Mesothelial cell of epicardium (in vitro differentiated cells): ENCODE results near the gene PHACTR1. TPM values are rescaled to one million over a fixed set of nuclear protein-coding genes. Genes with fewer than 3 reads are reported as not detected.

Experiments used
- DNase-seq, 2 experiments: peaks; one replicate each; pipeline ENCODE4 v3.0.0; 2021; ENCODE audit warnings: low spot score in 2 of 2; ENCODE audit not compliant: unreplicated experiment in 2 of 2
- H3K27ac Mint-ChIP-seq: 2 replicates; pipeline ENCODE4 v1.8.0; 2021; ENCODE audit warnings: mixed read lengths
- H3K27me3 Mint-ChIP-seq: 2 replicates; pipeline ENCODE4 v1.8.0; 2021; ENCODE audit warnings: low read depth, mixed read lengths
- H3K36me3 Mint-ChIP-seq: 2 replicates; pipeline ENCODE4 v1.8.0; 2021; ENCODE audit warnings: mixed read lengths
- H3K4me1 Mint-ChIP-seq: 2 replicates; pipeline ENCODE4 v1.8.0; 2021; ENCODE audit warnings: mixed read lengths
- H3K4me3 Mint-ChIP-seq: 2 replicates; pipeline ENCODE4 v1.8.0; 2021; ENCODE audit warnings: mild to moderate bottlenecking, moderate library complexity, mixed read lengths
- H3K9me3 Mint-ChIP-seq: 2 replicates; pipeline ENCODE4 v1.8.0; 2021; ENCODE audit warnings: mixed read lengths
- total RNA-seq: library from RNA; stranded (reverse); gene quantifications from 3 replicates; pipeline ENCODE4 v1.2.1, GENCODE V29; 2021
- TF ChIP-seq, protein P1 (sequence below): fragments of 200-600 bp; sonication (generic); IDR thresholded peaks from one replicate; pipeline ENCODE4 v1.5.0; 2021; ENCODE audit warnings: antibody characterized with exemption; ENCODE audit not compliant: unreplicated experiment

The PHACTR1 gene
- total RNA-seq, 1 donor from 2014 or later = 0.76 TPM

DNA sequence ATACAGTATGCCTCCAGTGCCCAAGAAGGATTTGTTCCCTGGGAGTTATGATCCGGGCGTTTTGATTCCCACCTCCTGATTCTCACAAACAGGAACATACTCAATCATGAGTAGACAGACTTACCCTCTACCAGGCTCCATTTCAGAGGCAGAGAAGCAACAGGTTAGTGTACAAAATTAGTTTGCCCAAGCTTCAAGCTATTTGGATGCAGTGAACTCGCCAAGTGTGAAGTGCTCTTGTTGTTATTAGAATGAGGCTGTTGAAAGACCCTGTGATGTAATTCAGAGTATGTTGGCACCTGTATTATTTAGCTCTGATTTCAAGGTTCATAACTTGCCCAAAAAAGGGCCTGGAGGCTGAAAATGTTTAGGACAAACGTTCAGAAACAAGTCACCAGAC lies 247.0 kb downstream of the PHACTR1 start:
- no peaks in the 10 kb centered on the region for H3K9me3 Mint-ChIP-seq
- H3K27me3 Mint-ChIP-seq = peaks cover 64% of the 10 kb centered on the region

DNA sequence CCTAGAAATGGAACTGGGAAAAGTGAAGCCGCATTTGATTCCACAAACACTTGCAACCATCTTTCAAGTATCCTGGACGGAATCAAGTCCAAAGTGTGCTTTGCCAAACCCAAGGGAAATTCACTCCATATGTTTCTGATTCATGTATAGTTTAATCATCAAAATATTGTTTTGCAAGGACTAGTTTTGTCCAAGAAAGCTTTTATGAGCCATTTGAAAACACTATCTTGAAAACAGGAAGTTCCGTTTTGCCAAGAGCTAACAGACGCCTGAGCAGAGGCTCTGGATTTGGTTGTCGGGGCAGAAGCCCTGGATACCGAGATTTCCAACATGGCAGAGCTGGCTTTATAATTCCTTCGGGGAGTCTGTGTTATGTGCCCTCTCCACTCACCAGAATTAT lies 251.1 kb downstream of the PHACTR1 start:
- H3K27me3 Mint-ChIP-seq = peaks cover 37% of the 10 kb centered on the region
- peaks cover 10% of the 10 kb centered on the region for H3K4me1 Mint-ChIP-seq
- TF ChIP-seq, protein P1, sequence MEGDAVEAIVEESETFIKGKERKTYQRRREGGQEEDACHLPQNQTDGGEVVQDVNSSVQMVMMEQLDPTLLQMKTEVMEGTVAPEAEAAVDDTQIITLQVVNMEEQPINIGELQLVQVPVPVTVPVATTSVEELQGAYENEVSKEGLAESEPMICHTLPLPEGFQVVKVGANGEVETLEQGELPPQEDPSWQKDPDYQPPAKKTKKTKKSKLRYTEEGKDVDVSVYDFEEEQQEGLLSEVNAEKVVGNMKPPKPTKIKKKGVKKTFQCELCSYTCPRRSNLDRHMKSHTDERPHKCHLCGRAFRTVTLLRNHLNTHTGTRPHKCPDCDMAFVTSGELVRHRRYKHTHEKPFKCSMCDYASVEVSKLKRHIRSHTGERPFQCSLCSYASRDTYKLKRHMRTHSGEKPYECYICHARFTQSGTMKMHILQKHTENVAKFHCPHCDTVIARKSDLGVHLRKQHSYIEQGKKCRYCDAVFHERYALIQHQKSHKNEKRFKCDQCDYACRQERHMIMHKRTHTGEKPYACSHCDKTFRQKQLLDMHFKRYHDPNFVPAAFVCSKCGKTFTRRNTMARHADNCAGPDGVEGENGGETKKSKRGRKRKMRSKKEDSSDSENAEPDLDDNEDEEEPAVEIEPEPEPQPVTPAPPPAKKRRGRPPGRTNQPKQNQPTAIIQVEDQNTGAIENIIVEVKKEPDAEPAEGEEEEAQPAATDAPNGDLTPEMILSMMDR = no peak
- no peaks in the 10 kb centered on the region for H3K9me3 Mint-ChIP-seq
- DNase-seq = no peak
- H3K4me3 Mint-ChIP-seq = no peak overlapping the region
- H3K36me3 Mint-ChIP-seq = no peaks in the 10 kb centered on the region
- peak overlapping the region; percentile 50 for H3K27ac Mint-ChIP-seq

More for the DNA sequence above, 247.0 kb downstream of the PHACTR1 start:
- no peak overlapping the region for H3K27ac Mint-ChIP-seq
- no peak for DNase-seq
- H3K4me1 Mint-ChIP-seq = peaks cover 7% of the 10 kb centered on the region
- TF ChIP-seq, protein P1 = no peak
- H3K36me3 Mint-ChIP-seq = no peaks in the 10 kb centered on the region
- no peak overlapping the region for H3K4me3 Mint-ChIP-seq

DNA sequence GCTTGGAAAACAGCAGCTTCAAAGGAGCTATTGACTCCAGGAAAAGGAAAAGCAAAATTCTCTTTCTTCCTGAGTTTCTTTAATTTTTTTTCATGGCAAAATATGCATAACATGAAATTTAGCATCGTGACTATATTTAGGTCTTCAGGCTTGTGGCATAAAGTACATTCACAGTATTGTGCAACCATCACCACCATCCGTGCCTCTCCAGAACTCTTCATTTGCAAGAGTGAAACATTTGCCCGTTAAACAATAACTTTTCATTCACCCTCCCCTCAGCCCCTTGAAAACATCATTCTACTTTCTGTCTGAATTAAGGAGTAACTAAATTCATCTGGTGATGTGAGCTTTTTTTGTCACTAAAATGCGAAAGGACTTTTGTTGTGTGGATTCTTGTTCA lies 251.7 kb downstream of the PHACTR1 start:
- H3K4me1 Mint-ChIP-seq = peaks cover 10% of the 10 kb centered on the region
- no peaks in the 10 kb centered on the region for H3K9me3 Mint-ChIP-seq
- TF ChIP-seq, protein P1 = no peak
- H3K4me3 Mint-ChIP-seq = no peak overlapping the region
- DNase-seq = no peak
- peaks cover 32% of the 10 kb centered on the region for H3K27me3 Mint-ChIP-seq
- H3K36me3 Mint-ChIP-seq = no peaks in the 10 kb centered on the region
- no peak overlapping the region for H3K27ac Mint-ChIP-seq

DNA sequence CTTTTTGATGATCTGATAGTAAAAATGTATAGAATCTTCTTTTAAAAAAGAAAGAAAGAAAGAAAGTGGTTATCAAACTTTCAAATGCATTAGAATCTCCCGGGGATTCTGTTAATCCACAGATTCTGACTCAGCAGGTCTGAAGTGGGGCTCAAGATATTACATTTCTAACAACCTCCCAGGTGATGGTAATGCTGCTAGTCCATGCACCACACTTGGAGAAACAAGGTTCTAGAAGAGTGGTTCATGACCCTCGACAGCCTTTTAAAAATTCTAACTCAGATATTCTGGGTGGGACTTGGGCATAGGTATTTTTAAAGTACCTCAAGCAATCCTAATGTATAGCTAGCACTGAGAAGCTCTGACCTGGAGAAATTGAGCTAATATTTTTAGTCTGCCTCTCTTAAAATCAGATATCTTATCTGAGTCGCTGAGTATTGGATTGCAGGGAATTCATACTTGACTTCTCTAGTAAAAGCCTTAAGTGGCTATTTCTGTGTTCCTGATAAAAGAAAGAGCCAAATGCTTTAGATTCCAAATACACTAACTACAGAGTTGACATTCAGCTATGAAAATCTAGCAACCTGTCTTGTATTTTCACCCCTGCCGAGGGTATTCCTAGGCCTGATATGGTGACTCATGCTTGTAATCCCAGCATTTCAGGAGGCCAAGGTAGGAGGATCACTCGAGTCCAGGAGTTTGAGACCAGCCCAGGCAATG lies 252.4 kb downstream of the PHACTR1 start:
- Mint-ChIP-seq H3K27me3 (peaks cover 31% of the 10 kb centered on the region), H3K4me1 (peaks cover 14% of the 10 kb centered on the region), H3K36me3 (no peaks in the 10 kb centered on the region), H3K4me3 (no peak overlapping the region), H3K27ac (peak overlapping the region; percentile 21), H3K9me3 (no peaks in the 10 kb centered on the region)
- no peak for DNase-seq
- TF ChIP-seq, protein P1 = no peak

DNA sequence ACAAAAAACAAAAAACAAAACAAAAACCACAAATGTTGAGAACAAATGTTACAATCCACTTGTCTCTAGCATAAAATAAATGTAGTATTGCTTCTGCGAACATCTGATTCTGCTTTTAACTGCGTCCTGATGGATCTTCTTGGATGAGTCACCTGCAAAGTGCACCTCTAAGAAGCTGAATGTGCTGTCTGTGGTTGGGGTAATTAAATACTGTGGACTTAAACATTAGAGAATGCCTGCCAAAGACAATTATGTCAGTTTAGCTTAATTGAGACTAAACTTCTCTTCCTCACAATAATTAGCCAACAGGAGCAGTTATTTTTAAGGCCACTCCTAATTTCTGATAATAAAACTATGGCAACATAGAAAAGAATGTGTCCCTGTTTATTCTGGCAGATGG lies 253.4 kb downstream of the PHACTR1 start:
- Mint-ChIP-seq H3K27ac (no peak overlapping the region), H3K4me1 (peaks cover 14% of the 10 kb centered on the region), H3K9me3 (no peaks in the 10 kb centered on the region), H3K36me3 (no peaks in the 10 kb centered on the region), H3K27me3 (peaks cover 28% of the 10 kb centered on the region), H3K4me3 (no peak overlapping the region)
- TF ChIP-seq, protein P1 = no peak
- no peak for DNase-seq

DNA sequence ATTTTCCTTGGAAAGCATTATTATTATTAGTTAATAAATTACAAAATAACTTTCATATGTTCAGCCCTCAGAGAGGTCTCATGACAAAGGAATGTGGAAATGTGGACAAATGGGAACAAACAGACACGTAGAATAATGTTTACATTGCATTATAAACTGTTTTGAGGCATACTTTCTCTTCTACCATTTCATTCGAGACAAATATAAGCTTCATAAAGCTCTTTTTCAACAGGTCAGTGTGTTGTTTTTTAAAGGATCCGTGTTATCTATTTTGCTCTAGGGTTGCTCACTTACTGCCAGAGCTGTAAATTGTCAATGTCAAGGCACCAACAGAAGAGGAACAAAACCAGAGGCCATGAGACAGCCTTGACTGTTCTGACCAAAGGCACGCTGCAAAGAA lies 256.8 kb downstream of the PHACTR1 start:
- TF ChIP-seq, protein P1 = no peak
- no peak for DNase-seq
- Mint-ChIP-seq H3K36me3 (no peaks in the 10 kb centered on the region), H3K27me3 (peaks cover 2% of the 10 kb centered on the region), H3K27ac (no peak overlapping the region), H3K4me1 (peaks cover 9% of the 10 kb centered on the region), H3K4me3 (no peak overlapping the region), H3K9me3 (no peaks in the 10 kb centered on the region)
